Pancreas (tissue), 10 donors: ENCODE results near the gene AP3S1. TPM values are rescaled to one million over a fixed set of nuclear protein-coding genes. Genes with fewer than 3 reads are reported as not detected.

Source experiments
- ATAC-seq, 4 donors: fragments of 200-7000 bp; cut with Tn5 transposase; one replicate each; pipeline versions ENCODE4 v1.8.0 to v1.9.1; 2020; ENCODE audit warnings: mild to moderate bottlenecking in 4 of 4, moderate library complexity in 4 of 4
- DNase-seq, 6 donors: peaks; one replicate each; pipeline ENCODE4 v3.0.0-alpha.2; 2020
- FAIRE-seq: peaks from 2 replicates; lab custom pipeline; 2012; peaks lifted over from hg19 to GRCh38; lab: Jason Lieb, UNC
- H3K27ac ChIP-seq, 4 donors: fragments of 200-600 bp; sonication (generic); 1 replicate in 3 of 4; 2 replicates in 1 of 4; pipeline versions ENCODE4 v1.5.0 to v1.8.0; 2020
- H3K27me3 ChIP-seq, 4 donors: fragments of 200-600 bp; one replicate each; pipeline ENCODE4 v1.8.0; 2021
- H3K36me3 ChIP-seq, 3 donors: fragments of 200-600 bp; sonication (generic) in 1 of 3; one replicate each; pipeline versions ENCODE4 v1.5.0 to v1.8.0; 2020 to 2021
- H3K4me1 ChIP-seq, 3 donors: fragments of 200-600 bp; one replicate each; pipeline ENCODE4 v1.8.0; 2021
- H3K4me3 ChIP-seq, 4 donors: fragments of 200-600 bp; sonication (generic) in 2 of 4; one replicate each; pipeline versions ENCODE4 v1.5.0 to v1.8.0; 2020 to 2021
- H3K9me3 ChIP-seq, 4 donors: fragments of 200-600 bp; one replicate each; pipeline ENCODE4 v1.8.0; 2021
- CTCF ChIP-seq, 4 donors: fragments of 200-600 bp; sonication (generic) in 3 of 4; IDR thresholded peaks; one replicate each; pipeline versions ENCODE4 v1.5.0 to v1.8.0; 2021; ENCODE audit warnings: antibody characterized with exemption in 4 of 4
- WGBS, 2 donors: extraction: QIAGEN DNeasy Blood & Tissue Kit; methylation state at CpG; one replicate each; pipeline ENCODE4 v1.1.7; 2013; 5-methylcytosine and 5-hydroxymethylcytosine counted together
- intact Hi-C, 3 donors: fragments of 100-400 bp; cut with DNase I; formaldehyde crosslinking; loops; one replicate each; pipeline versions ENCODE4 v1.11.1 to v1.14.2; 2022
- polyA plus RNA-seq, 2 donors: library from polyadenylated mRNA; stranded (reverse); fragments of 200-250 nt; gene quantifications; one replicate each; pipeline ENCODE4 v1.2.3, GENCODE V29; 2013
- total RNA-seq, 6 donors: library from RNA; stranded (reverse); fragmentation: NEBNext Ultra II Directional in 4 of 6; extraction: Animal tissue kit (Norgen Biotek cat#: 25700) in 4 of 6; gene quantifications; one replicate each; pipeline versions ENCODE4 v1.2.1 to v1.2.4, GENCODE V29; 2021 to 2023
- donor health status: healthy with polysubstance abuse.
- donor health status: DM: no; HTN: no; CAD: no; lungs with moderate emphysema.
- donor health status: DM: no; HTN: no; CAD: no.
- donor health status: control.
- donor health status: control.
- donor health status: Bipolar disorder and iron deficiency.
- donor health status: DM: yes; HTN: yes; CAD: no.
- donor health status: DM: no; HTN: no; CAD: no.
- donor health status: DM: no; HTN: no; CAD: no.
- donor health status: DM: yes; HTN: yes; CAD: no.

Gene AP3S1
- total and polyA plus RNA-seq, 8 donors, result 26.0 to 58.4 (median 47.9) TPM

DNA sequence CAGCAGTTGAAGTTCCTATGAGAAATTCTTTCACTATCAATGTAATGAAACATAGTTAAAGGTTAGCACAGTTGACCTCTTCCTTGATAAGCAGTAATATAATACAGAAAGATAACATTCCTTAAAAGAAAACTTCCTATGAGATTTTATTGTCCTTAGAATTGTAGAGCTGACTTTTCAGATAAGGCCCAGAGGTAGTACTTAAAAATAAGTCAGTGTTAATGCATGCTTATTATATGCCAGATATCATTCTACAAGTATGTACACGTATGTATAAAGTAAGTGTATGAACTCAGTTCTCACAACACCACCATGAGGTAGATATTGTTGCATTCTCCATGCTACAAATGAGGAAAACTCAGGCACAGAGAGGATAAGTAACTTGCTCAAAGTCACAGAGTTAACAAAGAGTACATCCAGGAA lies 15.3 kb downstream of the AP3S1 start:
- Histone ChIP-seq H3K36me3 (no peaks in the 10 kb centered on the region), H3K27ac (no peak overlapping the region), H3K4me3 (no peak overlapping the region), H3K4me1 (peaks cover 10 to 16% (median 11%) of the 10 kb centered on the region in 3 donors), H3K9me3 (no peaks in the 10 kb centered on the region), H3K27me3 (no peaks in the 10 kb centered on the region)
- FAIRE-seq (no peak), DNase-seq (no peak), ATAC-seq (peak in 1 of 4 donors; percentile 19)
- intact Hi-C loops, result no loop called here
- 55 to 59% methylated on average over 1 of the region's 1 CpG for WGBS, 2 donors
- no peak for TF ChIP-seq CTCF (IDR thresholded peaks at IDR 0.05)

GRCh38 chr5:115857626-115858349 lies 16.1 kb downstream of the AP3S1 start:
- H3K4me3 ChIP-seq, result no peak overlapping the region
- TF ChIP-seq CTCF (IDR thresholded peaks at IDR 0.05), result no peak

DNA sequence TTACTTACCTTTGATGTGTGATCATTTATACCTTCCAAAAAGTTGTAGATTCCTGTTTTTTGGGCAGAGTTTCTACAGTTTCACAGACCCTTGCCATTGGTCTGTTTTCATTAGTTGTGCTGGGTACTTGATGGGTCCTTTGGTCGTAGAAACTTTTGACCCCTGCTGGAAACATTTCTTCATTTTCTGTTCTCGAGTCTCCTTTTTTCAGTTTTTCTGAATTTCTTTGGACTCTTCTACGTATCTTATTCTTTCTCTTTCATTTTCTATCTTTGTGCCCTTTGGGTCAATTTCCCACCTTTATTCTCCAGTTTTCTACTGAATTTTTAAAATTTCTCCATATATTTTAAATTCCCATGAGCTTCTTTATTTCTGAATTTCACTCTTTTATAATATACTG lies 16.7 kb downstream of the AP3S1 start:
- intact Hi-C loops, result no loop called here
- ATAC-seq (no peak), DNase-seq (no peak), FAIRE-seq (no peak)
- no peaks in the 10 kb centered on the region for H3K36me3 ChIP-seq
- no peaks in the 10 kb centered on the region for H3K27me3 ChIP-seq
- no peaks in the 10 kb centered on the region for H3K9me3 ChIP-seq
- H3K4me3 ChIP-seq, result no peak overlapping the region
- 90 to 94% methylated on average over 3 of the region's 3 CpGs for WGBS, 2 donors
- peaks cover 10 to 16% (median 11%) of the 10 kb centered on the region in 3 donors for H3K4me1 ChIP-seq
- TF ChIP-seq CTCF (IDR thresholded peaks at IDR 0.05), result no peak
- no peak overlapping the region for H3K27ac ChIP-seq

More at GRCh38 chr5:115857626-115858349, 16.1 kb downstream of the AP3S1 start:
- no peak overlapping the region for H3K27ac ChIP-seq
- no peaks in the 10 kb centered on the region for H3K36me3 ChIP-seq
- no peak for DNase-seq
- H3K27me3 ChIP-seq, result no peaks in the 10 kb centered on the region
- ATAC-seq, result no peak
- no peaks in the 10 kb centered on the region for H3K9me3 ChIP-seq
- intact Hi-C loops, result no loop called here
- FAIRE-seq, result no peak
- peaks cover 10 to 16% (median 11%) of the 10 kb centered on the region in 3 donors for H3K4me1 ChIP-seq
- 40 to 43% methylated on average over 2 of the region's 2 CpGs for WGBS, 2 donors

DNA sequence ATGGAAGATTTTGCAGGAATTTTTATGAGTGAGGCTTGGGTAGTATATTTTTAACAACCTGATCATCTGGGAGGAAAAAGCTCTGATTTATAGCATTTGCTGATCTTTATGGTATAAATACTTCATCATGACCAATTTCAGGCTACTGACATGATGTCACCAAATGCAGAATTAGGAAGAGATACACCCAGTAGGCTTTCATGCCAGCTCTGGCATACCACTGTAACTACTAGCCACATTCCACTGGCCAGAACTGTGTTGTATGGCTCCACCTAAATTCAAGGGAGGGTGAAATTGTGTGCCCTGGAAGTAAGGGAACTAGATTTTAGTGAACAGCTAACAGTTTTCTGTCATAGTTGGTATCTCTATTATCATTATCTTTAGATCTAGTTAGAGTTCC lies 17.6 kb downstream of the AP3S1 start:
- no peak for DNase-seq

More for the DNA sequence above, 17.6 kb downstream of the AP3S1 start:
- Histone ChIP-seq H3K9me3 (no peaks in the 10 kb centered on the region), H3K36me3 (no peaks in the 10 kb centered on the region), H3K27me3 (no peaks in the 10 kb centered on the region), H3K27ac (no peak overlapping the region), H3K4me3 (no peak overlapping the region), H3K4me1 (peaks cover 10 to 16% (median 11%) of the 10 kb centered on the region in 3 donors)
- FAIRE-seq (no peak), ATAC-seq (no peak)
- intact Hi-C loops, result no loop called here
- TF ChIP-seq CTCF (IDR thresholded peaks at IDR 0.05), result no peak
